Prostate gland (tissue), 2 donors: Measurements from ENCODE around the gene OR1L8.

ENCODE experiments used
- CTCF ChIP-seq, 4 experiments: fragments of 200-600 bp in 2 of 4; fragments of 450-650 bp in 2 of 4; sonication (generic) in 2 of 4; IDR thresholded peaks; 1 replicate in 3 of 4; 2 replicates in 1 of 4; pipeline ENCODE4 v1.5.1; 2016 to 2019; ENCODE audit warnings: antibody characterized with exemption in 4 of 4, mild to moderate bottlenecking in 2 of 4, moderate library complexity in 2 of 4
- POLR2A ChIP-seq: fragments of 450-650 bp; IDR thresholded peaks from one replicate; pipeline ENCODE4 v1.6.1; 2016; ENCODE audit warnings: antibody characterized with exemption, mild to moderate bottlenecking
- POLR2AphosphoS5 ChIP-seq: sonication (generic); formaldehyde crosslinking; IDR thresholded peaks from one replicate; pipeline ENCODE4 v1.6.1; 2017; ENCODE audit warnings: antibody characterized with exemption

DNA sequence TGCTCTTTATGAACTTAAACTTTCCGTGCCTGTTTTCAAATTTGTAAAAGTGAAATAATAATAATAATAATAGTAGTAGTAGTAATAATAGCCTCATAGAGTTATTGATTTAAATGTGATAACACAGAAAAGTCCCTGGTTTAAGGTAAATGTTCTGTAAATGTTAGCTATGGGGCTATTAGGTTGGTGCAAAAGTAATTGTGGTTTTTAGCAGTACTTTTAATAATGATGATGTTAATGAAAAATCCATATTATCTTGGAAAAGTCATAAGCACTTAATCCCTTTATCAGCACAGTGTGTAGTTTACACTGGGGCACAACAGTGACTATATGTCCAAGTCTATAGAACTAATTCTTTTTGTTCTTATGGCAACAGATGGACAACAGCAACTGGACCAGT is 31.2 kb upstream of the OR1L8 start, which contains the start of gene OR1Q1:
- TF ChIP-seq CTCF (IDR thresholded peaks at IDR 0.05): no peak
- TF ChIP-seq POLR2A: no peak
- TF ChIP-seq POLR2AphosphoS5: no peak
